Panc1 (cell line): ENCODE results near the gene NUDCD2.
"Not testable (repeated sequence)": the region's sequence is repeated elsewhere in the genome, so short reads cannot be mapped to it uniquely, and the experiment has no call there.

Source experiments
- CTCF ChIP-seq: fragments of 450-650 bp; IDR thresholded peaks from 2 replicates; pipeline ENCODE4 v1.5.1; 2017; ENCODE audit warnings: mild to moderate bottlenecking
- POLR2AphosphoS5 ChIP-seq: IDR thresholded peaks from 2 replicates; pipeline ENCODE4 v1.6.1; 2012; ENCODE audit warnings: mild to moderate bottlenecking, low read depth, low read length, moderate library complexity
- REST ChIP-seq, 2 experiments: IDR thresholded peaks; 2 replicates each; pipeline ENCODE4 v1.6.1; 2011 to 2012; ENCODE audit warnings: low read depth in 2 of 2, control low read depth in 1 of 2, low read length in 1 of 2, mild to moderate bottlenecking in 1 of 2, moderate library complexity in 1 of 2; ENCODE audit not compliant: insufficient read depth in 1 of 2
- TCF7L2 ChIP-seq: IDR thresholded peaks from 2 replicates; pipeline ENCODE4 v1.6.1; 2011; ENCODE audit warnings: mild to moderate bottlenecking, low read depth, low read length, inconsistent platforms

- not testable (repeated sequence) for TF ChIP-seq CTCF; TCF7L2; POLR2AphosphoS5; REST (IDR thresholded peaks at IDR 0.05; ENCODE audit: insufficient read depth in 1 of 2, low read depth in 2 of 2, low read length in 1 of 2)
These were observed 4.5 kb downstream of the NUDCD2 start for GRCh38 chr5:163455406-163455805.
